HG03460 (cell line): ENCODE results near the gene TCERG1L.

Experiments
- ATAC-seq: cut with Tn5 transposase; IDR thresholded peaks from one replicate; pipeline ENCODE4 v1.9.1; 2021; ENCODE audit not compliant: unreplicated experiment

Gene TCERG1L

DNA sequence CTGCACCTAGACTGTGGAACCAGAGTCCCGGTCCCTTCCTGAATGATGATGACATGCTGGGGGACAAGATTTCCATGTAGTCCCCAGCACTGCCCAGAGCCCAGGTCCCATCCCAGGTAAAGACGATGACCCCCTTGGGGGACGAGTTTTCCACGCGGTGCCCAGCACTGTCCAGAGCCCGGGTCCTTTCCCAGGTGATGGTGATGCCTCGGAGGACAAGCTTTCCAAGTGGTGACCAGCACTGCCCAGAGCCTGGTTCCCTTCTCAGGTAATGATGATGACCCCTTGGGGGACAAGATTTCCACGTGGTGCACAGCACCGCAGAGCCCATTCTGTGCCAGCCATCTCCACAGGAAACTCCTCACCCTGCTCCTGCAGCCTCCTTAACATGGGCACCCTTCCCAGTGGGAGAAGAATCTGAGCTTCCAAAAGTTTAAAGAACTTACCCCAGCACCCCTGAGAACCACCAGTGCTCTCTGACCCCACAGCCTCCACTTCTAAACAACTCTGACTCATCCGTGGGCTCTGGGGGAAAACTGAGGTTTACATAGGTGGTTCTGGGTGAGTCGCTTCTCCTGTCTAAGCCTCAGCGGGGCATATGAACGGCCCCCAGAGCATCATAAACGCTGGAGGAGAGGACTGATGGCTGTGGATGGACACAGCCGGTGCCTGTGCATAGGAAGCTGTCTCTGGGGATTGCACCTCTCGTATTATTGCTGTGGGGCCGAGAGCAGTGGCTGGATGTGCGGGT is 233.2 kb downstream of the TCERG1L start:
- ATAC-seq: no peak

DNA sequence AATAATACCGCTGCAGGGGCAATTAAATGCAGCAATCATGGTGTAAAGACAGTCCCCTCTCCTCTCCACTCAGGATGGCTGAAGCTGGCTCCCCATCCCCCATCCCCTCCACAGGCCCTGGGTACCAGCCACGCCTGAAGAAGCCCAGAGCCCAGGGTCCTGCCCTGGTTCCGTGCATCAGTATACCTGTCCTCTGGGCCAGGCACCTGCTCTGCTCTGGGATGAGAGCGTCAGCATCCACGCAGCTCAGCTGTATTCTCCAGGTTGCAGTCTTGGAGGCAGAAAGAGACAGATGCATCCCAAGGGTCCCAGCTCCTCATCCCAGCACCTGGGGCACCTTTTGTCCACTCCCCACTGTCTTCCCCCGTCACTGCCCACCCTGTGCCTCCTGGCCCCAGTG is 233.8 kb downstream of the TCERG1L start:
- ATAC-seq: no peak

DNA sequence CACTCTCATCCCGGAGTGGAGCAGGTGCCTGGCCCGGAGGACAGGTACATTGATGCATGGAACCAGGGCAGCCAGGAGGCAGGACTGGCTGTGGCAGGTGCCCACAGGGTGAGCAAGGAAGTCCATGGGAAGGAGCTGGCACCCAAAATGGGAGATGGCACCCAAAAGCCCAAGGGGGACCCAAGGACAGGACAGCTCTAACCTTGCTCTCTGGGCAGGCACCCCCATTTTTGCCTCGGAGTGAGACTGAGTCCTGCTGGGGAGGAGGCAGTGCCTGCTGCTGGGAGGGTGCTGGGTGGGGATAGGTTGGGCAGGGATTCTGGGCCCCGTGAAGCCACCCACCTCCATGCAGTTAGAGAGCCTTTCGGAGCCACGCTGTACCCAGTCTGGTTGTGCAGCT is 234.5 kb downstream of the TCERG1L start:
- ATAC-seq: no peak

DNA sequence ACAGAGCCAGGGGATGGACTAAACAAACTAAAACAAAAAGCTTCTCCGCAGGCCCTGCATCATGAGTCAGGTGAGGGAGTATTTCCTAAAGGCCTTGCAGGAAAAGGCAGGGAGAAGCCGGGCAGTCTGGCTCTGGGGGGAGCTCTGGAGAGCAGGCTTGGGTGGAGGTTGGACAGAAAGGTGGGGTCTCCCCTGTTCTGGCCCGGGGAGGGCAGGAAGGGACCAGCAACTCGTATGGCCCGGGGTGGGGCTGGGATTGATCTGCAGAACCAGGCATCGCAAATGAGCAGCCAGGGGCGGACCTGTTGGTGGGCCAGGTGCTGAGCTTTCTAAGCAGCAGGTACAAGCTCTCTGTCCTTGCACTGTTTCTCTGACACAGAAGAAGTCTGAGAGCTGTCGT is 235.2 kb downstream of the TCERG1L start:
- ATAC-seq: no peak

DNA sequence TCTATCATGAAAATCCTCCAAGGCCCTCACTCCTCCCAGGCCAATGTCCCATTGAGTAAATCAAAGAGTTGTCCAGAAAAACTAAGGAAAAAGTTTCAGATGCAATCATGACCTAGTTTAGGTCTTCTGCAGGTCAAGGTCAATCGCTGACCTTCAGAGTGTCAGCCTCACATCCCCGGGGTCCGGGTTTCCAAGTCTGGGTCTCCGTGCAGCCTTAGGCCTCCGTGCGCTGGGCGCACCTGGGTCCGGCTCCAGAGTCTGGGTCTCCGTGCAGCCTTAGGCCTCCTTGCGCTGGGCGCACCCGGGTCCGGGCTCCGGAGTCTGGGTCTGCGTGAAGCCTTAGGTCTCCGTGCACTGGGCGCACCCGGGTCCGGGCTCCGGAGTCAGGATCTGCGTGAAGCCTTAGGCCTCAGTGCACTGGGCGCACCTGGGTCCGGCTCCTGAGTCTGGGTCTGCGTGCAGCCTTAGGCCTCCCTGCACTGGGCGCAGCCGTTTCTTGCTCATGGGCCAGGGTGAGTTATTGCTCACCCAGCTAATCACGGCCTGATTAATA is 236.2 kb downstream of the TCERG1L start:
- ATAC-seq: no peak

DNA sequence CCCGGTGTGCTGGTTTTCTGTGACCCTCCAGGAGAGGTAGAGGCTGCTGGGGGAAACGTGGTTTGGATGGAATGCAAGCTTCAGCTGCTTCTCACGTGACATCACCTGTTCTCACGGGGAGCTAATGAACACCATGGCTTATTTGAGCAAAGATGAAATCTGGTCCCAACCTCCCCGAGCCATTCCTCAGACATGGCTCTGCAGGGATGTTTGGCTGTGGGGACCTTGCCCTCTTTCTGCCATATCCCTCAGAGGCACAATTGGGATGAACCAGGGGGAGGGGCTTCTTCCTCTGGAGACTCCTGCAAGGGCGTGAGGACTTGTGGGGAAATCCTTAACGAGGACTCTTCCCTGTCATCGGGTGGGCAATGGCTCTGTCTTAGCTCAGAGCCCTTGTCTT is 236.8 kb downstream of the TCERG1L start:
- ATAC-seq: no peak

DNA sequence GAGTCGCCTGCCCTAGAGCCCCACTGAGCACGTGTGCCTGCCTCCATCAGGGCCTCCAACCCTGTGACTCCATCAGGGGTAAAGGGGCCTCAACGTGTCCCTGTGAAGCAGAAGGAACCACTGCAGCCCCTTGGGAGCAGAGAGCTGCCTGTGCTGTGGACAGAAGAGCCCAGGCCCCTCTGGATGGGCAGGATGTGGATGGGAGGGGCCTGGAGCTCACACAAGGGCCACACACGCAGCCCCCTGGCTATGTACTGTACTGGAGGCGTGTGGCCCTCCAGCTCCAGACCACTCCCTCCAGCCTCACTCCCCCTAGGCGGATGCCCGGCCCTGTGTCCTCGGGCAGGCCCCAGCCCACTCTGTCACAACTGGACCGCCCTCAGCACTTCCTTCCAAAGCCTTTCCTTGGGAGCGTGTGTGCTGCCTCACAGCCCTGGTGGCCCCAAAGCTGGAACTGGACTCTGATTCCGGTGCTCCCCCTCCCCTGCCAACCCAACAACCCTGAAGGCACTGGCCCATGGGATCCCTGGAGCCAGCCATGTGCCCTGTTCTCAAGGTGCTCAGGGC is 238.0 kb downstream of the TCERG1L start:
- no peak for ATAC-seq

DNA sequence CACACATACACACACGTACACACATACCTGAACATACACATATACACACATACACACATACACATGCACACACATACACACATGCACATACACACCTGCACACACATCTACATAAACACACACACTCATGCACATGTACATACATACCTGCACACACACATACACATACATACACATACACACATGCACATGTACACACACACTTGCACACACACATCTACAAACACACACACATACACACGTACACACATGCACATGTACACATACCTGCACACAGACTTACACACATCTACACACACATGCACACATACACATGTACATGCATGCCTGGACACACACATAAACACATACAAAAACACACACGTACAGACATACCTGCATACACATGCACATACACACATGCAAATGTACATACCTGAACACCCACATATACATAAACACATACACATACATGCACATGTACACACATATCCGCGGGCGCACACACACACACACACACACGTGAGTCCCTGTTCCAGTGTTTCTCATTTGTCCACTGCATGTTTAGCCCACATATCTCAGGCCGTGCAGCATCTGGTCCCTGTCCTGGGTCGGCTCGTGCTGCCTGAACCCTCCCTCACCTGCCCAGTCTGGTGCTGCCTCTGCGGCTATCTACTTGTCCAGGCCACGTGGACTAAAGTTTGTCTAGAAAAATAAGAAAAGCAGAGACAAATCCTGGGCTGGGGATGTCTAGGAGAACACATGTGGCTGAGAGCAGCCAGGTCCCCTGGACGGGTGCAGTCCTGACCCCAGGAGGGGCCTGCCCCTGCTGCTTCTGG is 238.7 kb downstream of the TCERG1L start:
- ATAC-seq: no peak

DNA sequence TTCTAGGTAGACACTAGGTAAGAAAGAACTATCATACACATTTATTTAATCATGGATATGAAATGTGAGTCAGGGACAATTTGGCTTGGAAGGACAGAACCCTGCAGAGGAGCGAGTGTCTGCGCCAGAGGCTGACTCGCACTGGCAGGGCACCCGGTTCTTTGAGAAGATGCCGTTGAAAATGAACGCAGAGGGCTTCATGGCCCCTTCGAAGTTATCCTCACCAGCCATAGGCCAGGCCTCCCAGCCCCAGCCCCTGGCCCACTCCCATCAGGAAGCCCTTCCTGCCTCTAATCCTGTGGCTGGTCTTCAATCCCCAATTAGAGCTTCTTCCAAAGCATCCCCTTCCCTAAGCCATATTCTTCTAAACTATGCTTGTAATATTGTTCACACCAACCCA is 239.8 kb downstream of the TCERG1L start:
- no peak for ATAC-seq

DNA sequence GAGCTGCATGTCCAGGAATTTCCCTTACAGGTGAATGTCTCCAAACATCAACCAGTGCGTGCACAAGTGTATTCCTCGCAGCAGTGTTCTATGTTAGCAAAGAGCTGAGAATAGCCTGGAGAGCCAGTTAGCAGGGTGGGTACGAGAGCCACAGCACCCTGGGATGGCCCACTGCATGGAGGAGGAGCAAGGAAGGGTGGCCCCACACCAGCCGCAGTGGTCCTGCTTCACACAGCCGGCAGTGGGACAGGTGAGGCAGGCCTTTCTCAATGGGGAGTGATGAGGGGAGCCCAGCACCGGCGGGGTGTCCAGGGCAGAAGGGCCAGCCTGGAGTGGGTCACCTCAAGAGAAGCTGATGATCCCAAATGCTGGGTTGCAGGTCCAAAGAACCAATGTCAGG is 240.7 kb downstream of the TCERG1L start:
- no peak for ATAC-seq

DNA sequence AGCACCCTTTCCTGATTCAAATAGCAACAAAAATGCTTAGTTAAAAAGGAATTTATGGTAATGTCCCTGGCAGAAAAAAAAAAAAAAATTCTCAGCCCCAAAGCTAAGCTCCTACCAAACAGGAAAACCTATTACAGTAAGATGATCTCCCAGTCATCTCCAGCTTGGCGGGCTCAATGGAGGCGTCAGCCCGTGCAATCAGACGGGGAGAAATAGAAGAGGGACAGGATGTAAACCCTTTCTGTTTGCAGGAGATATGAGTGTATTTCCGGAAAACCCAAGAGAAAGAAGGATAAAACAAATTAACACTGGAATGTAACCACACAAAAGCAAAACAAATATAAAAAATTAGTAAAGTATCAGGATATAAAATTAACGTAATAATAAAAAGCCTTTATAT is 242.8 kb downstream of the TCERG1L start:
- no peak for ATAC-seq

DNA sequence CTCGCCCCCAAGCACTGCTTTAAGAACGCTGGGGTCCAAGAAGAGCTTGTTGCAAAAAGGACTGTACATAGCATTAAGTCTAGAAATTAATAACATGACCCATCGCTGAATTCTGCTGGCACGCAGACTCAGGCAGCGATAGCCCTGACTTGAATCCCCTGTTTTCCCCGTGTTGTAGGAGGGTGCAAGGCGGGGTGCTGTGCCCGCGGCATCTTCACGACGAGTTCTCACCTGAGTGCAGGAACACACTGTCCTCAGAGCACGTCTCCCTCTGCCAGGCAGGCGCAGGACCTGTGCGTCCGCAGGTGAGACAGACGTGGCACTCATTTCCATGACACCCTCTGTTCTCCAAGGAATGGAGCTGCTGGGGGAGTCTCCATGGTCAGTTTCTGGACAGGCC is 243.2 kb downstream of the TCERG1L start:
- no peak for ATAC-seq

DNA sequence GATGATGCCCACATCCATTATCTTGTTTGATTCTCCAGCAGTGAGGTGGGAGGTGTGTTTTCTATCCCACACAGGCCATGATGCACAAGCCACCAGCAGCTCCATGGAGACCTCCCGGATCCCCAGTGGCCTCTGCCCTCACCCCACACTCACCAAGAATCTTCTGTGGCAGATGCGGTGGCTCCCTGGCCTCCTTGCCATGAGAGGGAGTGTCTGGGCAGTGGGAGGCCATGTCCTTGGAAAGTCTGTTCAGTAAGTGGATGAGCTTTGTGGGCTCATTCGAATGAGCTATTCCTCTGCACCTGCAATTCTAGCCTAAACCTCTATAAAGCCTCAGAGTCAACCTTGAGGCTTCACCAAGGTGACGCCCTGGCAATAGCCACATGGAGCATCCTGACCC is 243.8 kb downstream of the TCERG1L start:
- no peak for ATAC-seq

DNA sequence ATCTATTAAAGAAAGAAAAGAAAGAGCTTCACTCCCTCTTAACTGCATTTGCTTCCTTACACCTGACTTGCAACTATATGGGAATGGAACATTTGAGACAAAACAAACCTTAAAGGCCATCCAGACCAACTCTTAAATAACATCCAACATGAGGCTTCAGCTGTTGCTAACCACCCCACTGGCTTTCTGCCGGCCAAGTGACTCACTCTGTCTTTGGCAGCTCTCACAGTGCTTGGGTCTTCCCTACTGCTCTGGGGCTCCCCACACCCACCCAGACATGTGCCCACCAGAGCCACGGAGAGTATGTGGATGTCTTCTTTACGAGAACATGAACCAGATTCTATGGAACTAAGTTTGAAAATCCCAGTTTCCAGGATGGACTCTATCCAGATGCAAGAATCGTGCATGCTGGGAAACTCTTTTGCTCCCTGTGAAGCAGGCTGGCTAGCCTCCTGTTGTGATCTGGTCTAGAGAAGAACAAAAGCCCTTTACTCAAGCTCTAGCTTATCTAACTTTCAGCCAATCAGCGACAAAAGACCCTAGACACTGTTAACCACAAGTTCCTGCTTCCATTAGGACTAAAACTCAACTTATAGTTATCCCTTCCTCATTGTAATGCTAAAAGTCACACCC is 245.7 kb downstream of the TCERG1L start:
- no peak for ATAC-seq

DNA sequence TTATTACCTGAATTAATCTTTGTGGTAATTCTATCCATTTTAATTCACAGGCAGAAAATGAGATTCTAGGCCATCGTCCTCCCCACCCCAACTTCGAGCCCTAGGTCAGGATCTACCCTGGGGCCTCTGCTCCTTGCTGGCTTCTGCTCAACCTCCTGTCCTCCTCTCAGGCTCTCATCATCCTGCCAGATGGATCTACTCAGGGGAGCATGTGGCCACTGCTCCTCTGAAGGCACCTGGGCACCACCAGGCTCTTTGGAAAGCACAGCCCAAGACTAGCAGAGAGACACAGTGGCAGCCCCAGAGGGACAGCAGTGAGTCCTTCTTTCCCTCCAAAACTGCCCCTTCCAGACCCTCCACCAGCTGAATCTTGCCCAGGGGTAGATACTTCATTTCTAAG is 248.2 kb downstream of the TCERG1L start:
- ATAC-seq: no peak

DNA sequence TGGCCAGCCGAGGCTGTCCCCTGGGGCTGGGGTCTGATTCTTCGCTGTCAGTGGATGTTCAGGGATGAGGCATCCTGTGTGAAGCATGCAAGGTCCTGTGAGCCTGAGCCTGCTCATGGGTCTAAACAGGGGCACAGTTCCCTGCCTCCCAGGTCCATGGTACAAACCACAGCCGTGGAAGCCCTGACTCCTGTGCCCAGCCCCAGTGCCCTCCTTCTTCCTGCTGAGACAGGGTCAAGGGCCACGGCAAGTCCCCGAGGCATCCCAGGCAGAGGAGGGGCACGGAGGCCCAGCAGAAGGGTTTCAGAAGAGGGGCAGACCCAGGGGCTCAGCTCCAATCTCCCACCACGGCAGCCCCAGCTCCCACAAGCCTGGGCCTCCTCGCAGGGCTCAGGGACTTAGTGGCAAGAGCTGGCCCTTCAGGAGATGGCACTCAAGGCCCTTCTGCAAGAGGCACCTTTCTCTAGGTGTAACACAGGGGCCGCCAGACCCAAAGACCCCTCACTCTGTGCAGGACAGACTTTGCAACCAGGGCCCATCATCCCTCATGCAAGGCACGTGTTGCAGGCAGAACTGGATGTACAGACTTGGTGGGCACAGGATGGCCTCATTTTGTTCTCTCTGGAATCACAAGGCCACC is 248.8 kb downstream of the TCERG1L start:
- ATAC-seq: no peak

DNA sequence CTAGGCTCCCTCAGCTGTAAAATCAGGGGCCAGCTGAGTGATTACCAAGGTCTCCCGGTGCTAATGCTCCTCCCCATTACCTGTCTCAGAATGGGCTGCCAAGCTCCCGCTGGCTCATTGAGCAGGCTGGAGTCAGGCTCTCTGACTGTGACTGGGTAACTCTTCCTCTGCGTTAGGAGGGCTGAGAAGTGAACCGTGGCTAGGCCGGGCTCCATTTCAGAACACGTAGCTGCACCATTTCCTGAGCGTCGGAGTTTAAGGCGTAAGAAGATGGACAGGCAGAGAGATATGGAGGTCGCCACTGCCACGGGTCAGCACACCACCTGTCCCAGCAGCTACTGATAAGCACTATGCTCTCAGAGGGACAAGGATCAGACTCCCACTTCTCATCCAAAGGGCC is 250.3 kb downstream of the TCERG1L start:
- no peak for ATAC-seq

DNA sequence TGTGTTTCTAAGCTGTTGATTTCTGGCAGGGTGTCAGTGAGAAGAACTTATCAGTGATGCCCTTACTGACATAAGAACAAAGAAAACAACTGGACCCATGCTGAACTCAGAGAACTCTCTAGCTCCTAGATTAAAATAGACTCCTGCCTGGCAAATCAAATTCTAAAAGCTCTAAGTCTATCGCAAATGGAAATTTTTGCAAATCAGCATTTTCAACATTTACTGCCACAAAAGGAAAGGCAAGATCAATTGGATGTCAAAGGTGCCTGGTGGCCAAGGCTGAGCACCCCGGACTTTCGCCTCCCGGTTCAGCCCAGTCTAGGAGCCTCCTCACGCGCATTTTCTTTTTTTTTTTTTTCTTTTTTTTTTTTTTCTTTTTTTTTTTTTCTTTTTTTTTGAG is 251.6 kb downstream of the TCERG1L start:
- ATAC-seq: no peak

DNA sequence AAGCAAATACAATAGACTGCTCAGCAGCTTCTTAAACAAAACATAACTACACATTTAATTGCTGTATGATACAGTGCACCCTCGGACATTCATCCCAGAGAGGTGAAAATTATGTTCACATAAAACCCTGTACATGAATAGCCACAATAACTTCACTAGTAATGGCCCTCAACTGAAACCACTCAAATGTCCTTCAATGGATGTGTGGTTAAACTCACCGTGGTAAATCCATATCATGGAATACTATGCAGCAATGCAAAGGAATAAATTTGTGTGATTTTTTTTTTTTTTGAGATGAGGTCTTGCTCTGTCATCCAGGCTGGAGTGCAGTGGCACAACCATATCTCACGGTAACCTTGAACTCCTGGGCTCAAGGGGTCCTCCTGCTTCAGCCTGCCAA is 252.7 kb downstream of the TCERG1L start:
- ATAC-seq: no peak

DNA sequence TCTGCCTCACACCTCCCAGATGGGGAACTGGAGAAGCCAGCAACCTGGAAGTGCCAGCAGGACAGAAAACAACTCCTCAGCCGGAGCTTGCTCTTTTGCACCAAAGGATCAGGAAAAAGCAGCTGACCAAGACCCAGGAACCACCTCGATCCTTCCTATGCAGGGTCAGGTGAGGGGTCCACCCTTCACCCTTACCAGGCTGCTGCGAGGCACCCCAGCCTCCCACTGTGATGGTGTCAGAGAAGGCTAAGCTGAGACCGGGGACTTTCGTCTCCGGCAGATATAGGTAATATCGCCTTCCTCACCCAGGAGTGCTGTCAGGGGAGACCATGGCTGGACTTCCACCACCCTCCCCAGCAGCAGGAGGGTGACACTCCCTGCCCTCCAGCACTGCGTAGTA is 254.7 kb downstream of the TCERG1L start:
- ATAC-seq: no peak

DNA sequence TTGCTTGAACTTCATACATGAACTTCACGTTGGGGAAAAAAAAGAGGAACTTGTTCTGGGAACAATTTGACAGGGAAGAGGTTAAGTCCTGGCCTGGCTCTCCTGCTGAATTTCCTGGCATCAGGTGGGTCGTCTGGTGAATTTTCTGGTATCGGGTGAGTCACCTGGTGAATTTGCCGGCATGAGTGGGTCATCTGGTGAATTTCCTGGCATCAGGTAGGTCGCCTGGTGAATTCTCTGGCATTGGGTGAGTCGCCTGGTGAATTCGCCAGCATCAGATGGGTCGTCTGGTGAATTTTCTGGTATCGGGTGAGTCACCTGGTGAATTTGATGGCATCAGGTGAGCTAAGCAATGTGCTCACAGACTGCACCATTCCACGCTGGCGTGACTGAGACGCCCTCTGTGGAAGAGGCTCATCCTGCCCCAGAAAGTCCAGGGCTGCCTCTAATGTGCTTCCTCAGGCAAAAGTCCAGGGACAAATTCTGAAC is 255.4 kb downstream of the TCERG1L start:
- ATAC-seq: no peak
